SJCRH30 (cell line): ENCODE results near the gene MAEA. TPM values are rescaled to one million over a fixed set of nuclear protein-coding genes. Genes with fewer than 3 reads are reported as not detected.

Experiments used
- DNase-seq, 2 experiments: peaks; one replicate each; pipeline ENCODE4 v3.0.0-alpha.2; 2015 to 2020
- H3K27ac ChIP-seq: fragments of 250-450 bp; sonication (Bioruptor Pico); 2 replicates; pipeline ENCODE4 v1.5.1; 2020; ENCODE audit warnings: mild to moderate bottlenecking, moderate library complexity
- H3K27me3 ChIP-seq: fragments of 250-450 bp; sonication (Bioruptor Pico); 2 replicates; pipeline ENCODE4 v1.5.1; 2020; ENCODE audit warnings: mild to moderate bottlenecking, moderate library complexity
- H3K36me3 ChIP-seq: fragments of 250-450 bp; sonication (Bioruptor Pico); 2 replicates; pipeline ENCODE4 v1.5.1; 2020; ENCODE audit warnings: mild to moderate bottlenecking, moderate library complexity
- H3K4me1 ChIP-seq: fragments of 250-450 bp; sonication (Bioruptor Pico); 2 replicates; pipeline ENCODE4 v1.5.1; 2020; ENCODE audit warnings: mild to moderate bottlenecking, moderate library complexity
- H3K4me3 ChIP-seq: fragments of 250-450 bp; sonication (Bioruptor Pico); 2 replicates; pipeline ENCODE4 v1.5.1; 2020; ENCODE audit warnings: mild to moderate bottlenecking, moderate library complexity
- H3K9me3 ChIP-seq: fragments of 250-450 bp; sonication (Bioruptor Pico); replicated peaks from 2 replicates; pipeline ENCODE4 v1.5.1; 2020; ENCODE audit warnings: mild to moderate bottlenecking, moderate library complexity
- total RNA-seq: library from RNA; depleted of rRNA; stranded (reverse); fragments of >200 nt; shearing (Covaris generic); gene quantifications from 2 replicates; pipeline ENCODE4 v1.2.3, GENCODE V29; 2014

The MAEA gene
- total RNA-seq, 1 experiment from 2014 or later = 55.3 TPM

DNA sequence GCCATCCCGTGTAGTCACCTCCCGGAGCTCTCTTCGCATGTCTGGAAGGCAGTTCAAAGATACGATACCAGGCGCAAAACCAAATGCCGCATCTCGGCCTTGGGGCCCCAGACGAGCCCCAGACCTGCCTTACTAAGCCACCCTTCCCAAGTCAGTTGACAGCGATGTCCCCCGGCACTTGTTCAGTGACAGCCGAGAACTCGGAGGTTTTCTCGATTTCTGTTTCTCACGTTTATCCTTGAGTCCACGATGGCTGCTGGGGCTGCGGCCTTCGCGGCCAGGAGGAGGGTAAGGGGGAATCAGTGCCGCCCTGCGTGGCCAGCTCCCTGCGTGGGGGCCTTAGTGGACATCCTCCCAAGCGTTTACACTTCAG, 7.3 kb downstream of the MAEA start:
- H3K27ac ChIP-seq = no peak overlapping the region
- 0 out of 2 replicates have a peak, but pooled peaks cover 7% of the 10 kb centered on the region for H3K4me1 ChIP-seq
- no peaks in the 10 kb centered on the region for H3K27me3 ChIP-seq
- H3K9me3 ChIP-seq = no peaks in the 10 kb centered on the region
- DNase-seq = no peak
- H3K4me3 ChIP-seq = no peak overlapping the region
- H3K36me3 ChIP-seq = peaks cover 49% of the 10 kb centered on the region

DNA sequence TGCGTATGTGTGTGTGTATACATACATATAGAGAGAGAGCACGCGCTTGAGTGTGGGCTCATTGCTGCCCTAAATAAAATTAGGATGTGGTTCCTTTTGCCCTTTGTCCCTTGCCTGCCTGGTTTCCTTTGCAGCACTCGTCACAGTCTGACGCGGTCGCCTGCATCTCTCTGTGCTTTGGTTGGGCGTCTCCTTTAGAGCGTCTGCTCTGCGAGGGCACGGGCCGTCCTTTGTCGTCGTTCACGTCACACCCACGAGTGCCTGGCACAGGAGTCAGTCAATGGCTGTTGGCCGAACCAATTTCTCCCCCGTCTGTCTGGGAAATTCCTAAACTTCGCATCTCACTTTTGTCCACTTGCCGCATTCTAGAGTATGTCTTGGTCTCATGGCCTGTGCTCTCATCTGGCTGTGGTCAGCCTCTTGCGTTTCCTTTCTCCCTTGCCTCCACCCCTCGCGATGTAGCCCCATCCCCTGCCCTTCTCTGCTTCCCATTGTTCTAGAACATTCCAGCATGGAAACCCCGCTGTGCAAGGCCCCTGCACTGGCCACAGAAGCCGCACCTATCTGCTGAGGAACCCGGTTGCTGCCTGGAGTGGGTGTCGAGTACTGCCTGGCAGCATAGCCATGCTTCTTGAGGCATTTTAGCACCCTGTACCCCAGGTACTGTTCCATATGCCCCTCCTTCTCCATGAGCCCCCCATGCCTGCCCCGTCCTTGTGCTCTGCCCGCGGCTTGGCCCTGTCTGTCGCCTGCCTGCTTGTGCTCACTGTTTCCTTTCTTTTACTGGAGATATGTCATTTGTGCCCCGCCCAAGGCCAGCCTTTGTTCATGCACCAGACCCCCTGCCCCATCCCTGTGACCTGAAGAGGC, 8.0 kb downstream of the MAEA start:
- H3K36me3 ChIP-seq = peaks cover 51% of the 10 kb centered on the region
- no peaks in the 10 kb centered on the region for H3K9me3 ChIP-seq
- DNase-seq = no peak
- 0 out of 2 replicates have a peak, but pooled peaks cover 7% of the 10 kb centered on the region for H3K4me1 ChIP-seq
- no peak overlapping the region for H3K27ac ChIP-seq
- no peak overlapping the region for H3K4me3 ChIP-seq
- no peaks in the 10 kb centered on the region for H3K27me3 ChIP-seq

DNA sequence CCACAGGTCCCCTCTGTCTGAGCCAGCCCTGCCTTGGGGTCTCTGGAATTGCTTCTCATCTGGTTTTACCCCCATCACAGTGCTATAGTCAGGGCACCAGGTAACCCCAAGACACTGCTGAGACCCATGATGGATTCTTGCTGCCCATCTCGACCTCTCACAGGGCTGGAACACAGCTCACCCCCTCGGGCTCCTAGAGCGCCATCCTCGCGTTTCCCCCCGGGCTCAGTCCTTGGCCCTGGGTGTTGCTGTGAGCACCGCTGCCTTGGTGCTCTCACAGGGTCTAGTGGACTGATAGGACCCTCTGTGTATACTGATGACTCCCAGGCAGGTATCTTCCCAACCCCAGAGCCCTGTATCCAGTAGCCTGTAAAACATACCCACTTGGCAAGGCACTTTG, 8.8 kb downstream of the MAEA start:
- H3K27ac ChIP-seq = no peak overlapping the region
- H3K4me3 ChIP-seq = no peak overlapping the region
- DNase-seq = no peak
- peaks cover 51% of the 10 kb centered on the region for H3K36me3 ChIP-seq
- no peaks in the 10 kb centered on the region for H3K27me3 ChIP-seq
- no peaks in the 10 kb centered on the region for H3K9me3 ChIP-seq
- 0 out of 2 replicates have a peak, but pooled peaks cover 7% of the 10 kb centered on the region for H3K4me1 ChIP-seq

DNA sequence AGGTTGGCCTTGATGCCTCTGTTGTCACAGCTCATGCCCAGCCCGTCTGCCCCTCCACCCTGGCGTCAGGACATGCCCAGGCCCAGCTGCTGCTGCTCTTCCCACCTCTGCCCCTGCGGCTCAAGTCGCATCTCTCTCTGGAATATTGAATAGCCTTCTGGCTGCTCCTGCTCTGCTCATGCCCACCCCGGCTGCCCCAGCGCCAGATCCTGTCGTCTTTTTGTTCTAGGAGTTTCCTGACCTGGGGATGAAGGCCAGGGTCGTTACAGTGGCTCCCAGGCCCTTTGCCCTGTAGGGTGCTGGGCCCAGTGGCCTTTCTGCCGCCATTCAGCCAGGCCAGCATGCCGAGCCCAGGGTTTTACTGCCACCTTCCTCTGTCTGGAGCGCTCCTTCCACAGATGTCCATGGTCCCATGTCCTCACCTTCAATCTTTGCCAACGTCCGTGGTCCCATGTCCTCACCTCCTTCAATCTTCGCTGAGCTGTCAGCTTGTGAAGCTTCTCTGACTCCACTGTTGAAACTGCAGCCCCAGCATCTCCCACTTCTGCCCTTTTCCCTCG, 9.7 kb downstream of the MAEA start:
- no peaks in the 10 kb centered on the region for H3K9me3 ChIP-seq
- peaks cover 51% of the 10 kb centered on the region for H3K36me3 ChIP-seq
- no peak for DNase-seq
- H3K27ac ChIP-seq = no peak overlapping the region
- H3K4me1 ChIP-seq = 0 out of 2 replicates have a peak, but pooled peaks cover 7% of the 10 kb centered on the region
- H3K4me3 ChIP-seq = no peak overlapping the region
- H3K27me3 ChIP-seq = no peaks in the 10 kb centered on the region

DNA sequence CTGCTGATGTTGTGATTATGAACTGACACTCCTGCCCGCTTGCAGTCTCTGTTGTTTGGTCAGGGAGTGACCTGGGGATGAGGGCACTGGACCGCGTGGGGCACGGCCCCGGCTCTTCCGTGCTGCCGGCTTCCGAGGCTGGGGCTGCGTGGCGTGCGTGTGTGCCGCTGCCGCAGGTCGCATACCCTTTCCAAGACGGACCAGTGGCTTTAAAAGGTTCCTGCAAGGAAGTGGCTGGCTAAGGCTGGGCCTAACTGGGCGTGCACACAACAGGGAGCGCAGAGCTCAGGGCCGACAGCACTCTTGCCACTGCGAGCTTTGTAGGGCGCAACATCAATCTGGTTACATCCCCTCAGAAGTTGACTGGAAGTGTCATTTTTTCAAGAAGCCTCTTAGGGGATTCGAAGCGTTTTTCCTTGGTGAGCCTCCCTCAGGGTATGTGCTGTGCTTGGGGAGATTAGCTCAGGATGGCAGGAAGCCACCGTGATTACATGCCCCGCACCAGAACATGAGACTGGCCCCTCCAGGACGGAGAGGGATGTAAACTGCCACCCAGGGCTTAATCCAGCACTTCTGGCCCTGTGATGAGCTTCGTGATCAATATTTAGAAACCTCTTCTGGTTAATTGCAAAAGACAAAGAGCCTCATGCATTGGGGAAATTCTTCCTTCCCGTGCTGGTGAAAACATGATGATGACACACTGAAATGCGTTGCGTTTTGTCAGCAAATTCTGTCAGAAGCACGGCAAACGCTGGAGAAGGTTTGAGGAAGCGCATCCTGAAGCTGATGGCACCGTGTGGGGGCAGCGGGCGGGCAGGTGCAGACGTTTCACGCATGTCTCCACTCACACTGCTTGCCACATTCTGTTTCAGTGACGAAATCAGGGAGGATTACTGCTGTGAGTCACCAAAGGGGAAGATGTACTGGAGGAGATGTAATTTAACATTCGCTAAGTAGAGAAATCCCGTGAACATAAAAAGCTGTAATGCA, 11.1 kb downstream of the MAEA start:
- Histone ChIP-seq H3K36me3 (peaks cover 51% of the 10 kb centered on the region), H3K27ac (0 out of 2 replicates have a peak overlapping the region, but pooled peaks have one; percentile 14), H3K27me3 (no peaks in the 10 kb centered on the region), H3K4me3 (no peak overlapping the region), H3K9me3 (no peaks in the 10 kb centered on the region), H3K4me1 (0 out of 2 replicates have a peak, but pooled peaks cover 7% of the 10 kb centered on the region)
- peak in 1 of 2 experiments; percentile 17 for DNase-seq

DNA sequence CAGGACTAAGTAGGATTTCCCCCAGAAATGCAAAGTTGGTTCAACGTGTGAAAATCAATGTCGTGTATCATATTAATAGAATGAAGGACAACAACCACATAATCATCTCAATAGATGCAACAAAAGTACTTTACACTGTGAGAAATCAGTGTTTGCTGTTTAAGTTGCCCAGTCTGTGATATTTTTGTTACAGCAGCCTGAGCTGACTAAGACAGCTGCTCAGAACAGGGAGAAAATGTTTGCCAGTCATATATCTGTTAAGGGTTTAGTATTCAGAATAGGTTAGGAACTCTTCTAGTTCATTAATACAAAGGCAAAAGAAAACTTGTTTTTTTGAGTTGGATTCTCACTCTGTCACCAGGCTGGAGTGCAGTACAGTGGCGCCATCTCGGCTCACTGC, 12.5 kb downstream of the MAEA start:
- H3K27ac ChIP-seq = no peak overlapping the region
- no peak overlapping the region for H3K4me3 ChIP-seq
- H3K36me3 ChIP-seq = peaks cover 42% of the 10 kb centered on the region

DNA sequence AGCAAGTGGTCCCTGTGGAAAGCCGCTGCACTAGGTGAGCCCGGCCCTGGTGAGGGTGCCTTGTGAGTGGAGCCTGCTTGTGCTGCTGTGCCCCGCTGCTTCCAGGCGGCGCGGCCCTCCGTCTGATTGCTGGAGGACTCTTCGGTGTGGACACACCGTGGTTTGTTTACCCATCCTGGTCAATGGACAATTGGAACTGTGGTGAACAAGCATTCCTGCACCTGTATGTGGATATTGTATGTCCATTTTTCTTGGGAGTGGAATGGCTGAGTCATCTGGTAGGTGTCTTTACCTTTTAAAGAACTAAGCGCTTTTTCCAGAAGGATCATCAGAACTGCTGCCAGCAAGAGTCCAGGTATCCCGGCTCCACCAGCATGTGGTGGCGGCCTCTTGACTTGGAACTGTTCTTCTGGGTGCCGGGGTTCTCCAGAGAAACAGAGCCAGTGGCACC, 15.6 kb downstream of the MAEA start:
- no peak for DNase-seq
- Histone ChIP-seq H3K27ac (no peak overlapping the region), H3K4me1 (peaks cover 13% of the 10 kb centered on the region; the same call in 1 of the 2 replicates), H3K36me3 (peaks cover 20% of the 10 kb centered on the region), H3K4me3 (no peak overlapping the region), H3K27me3 (no peaks in the 10 kb centered on the region), H3K9me3 (no peaks in the 10 kb centered on the region)

More for the DNA sequence above, 12.5 kb downstream of the MAEA start:
- Histone ChIP-seq H3K27me3 (no peaks in the 10 kb centered on the region), H3K4me1 (0 out of 2 replicates have a peak, but pooled peaks cover 7% of the 10 kb centered on the region), H3K9me3 (no peaks in the 10 kb centered on the region)
- DNase-seq = no peak

DNA sequence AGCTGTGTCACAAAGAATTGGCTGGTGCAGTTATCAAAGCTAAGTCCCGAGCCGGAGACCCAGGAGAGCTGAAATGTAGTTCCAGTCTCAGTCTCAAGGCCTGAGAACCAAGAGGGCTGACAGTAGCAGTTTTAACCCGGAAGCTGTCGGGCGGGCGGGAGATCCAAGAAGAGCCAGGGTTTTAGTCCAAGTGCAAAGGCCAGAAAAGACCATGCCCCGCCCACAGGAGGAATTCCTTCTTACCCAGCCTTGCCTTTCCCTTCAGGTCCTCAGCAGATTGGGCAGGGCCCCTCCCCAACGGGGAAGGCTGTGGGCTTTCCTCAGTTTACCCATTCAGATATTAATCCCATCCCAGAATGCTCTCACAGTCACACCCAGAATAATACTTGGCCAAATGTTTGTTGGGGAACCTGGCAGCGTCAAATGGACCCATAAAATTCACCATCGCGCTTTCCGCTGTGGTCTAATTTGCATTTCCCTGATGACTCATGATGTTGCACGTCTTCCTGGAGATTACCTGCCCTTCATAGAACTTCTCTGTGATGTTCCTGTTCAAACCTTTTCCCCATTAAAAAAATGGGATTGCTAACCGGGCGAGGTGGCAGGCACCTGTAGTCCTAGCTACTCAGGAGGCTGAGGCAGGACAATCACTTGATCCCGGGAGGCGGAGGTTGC, 16.2 kb downstream of the MAEA start:
- no peak for DNase-seq
- no peak overlapping the region for H3K4me3 ChIP-seq
- H3K27ac ChIP-seq = no peak overlapping the region
- no peaks in the 10 kb centered on the region for H3K27me3 ChIP-seq
- peaks cover 13% of the 10 kb centered on the region for H3K36me3 ChIP-seq
- H3K9me3 ChIP-seq = no peaks in the 10 kb centered on the region
- peaks cover 12% of the 10 kb centered on the region; the same call in 1 of the 2 replicates for H3K4me1 ChIP-seq

DNA sequence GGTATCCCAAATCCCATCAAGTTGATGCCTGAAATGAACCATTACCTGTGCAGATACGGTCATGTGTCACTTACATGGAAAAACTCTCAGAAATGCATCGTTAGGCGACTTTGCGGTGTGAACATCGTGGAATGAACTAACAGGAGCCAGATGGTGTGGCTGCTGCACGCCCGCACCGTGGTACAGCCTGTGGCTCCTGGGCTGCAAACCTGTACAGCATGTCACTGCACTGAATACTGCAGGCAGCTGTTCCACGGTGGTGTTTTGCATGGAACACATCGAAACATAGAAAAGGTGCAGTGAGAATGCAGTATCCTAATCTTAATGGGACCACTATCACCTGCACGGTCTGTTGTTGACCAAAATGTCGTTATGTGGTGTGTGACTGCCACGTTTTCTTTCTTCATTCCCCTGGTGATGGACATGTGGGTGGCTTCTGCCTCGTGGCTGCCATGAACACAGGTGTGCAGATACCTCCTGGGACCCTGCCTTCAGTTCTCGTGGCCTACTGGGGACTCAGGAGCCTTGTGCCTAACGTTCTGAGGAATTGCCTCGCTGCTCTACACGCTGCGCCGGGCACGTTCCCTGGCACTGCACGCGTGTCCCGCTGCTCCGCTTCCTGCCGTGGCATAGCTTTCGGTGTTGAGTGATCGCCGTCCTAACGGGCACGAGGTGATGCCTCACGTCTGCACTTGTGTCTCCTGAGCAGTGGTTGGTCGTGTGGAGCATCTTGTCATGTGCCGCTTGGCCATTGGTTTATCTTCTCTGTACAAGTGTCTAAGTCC, 18.5 kb downstream of the MAEA start:
- Histone ChIP-seq H3K27me3 (no peaks in the 10 kb centered on the region), H3K36me3 (peaks cover 10% of the 10 kb centered on the region), H3K4me3 (no peak overlapping the region), H3K9me3 (no peaks in the 10 kb centered on the region), H3K27ac (no peak overlapping the region), H3K4me1 (peaks cover 6% of the 10 kb centered on the region; the same call in 1 of the 2 replicates)
- no peak for DNase-seq

DNA sequence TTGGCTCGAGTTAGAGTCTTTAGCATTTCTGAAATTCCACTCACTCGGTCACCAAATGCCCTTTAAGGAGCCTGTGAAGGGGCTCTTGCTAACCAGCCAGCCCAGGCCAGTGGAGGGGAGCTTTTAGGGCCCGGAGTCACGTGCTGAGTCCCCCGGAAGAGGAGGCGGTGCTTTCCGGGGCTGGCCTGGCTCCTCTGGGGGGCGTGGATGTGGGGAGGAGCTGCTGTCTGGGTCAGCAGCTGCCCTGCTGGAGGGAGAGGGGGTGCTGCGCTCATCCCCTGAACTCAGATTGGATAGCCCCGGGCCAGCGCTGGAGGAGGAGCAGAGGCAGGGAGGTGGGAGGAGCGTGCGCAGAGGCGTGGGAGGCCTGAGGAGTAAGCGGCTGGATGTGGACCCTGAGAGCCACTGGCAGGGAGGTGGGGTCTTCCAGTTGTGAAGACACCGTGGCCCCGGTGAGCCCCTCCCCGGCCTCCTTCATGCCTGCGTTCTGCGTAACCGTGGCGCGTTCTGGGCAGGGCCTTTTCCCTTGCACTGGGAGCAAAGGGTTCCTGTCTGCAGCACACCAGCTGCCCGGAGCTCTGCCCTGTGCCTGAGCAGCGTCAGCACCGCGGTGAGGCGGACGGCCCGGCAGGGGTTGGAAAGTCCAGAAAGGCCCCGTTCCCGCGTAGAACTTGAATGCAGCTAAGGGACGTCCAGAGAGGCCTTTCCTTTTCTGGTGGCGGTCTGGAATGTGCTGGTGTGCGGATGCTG, 19.7 kb downstream of the MAEA start:
- DNase-seq = peak; percentile 96 to 98
- Histone ChIP-seq H3K4me1 (peaks cover 6% of the 10 kb centered on the region; the same call in 1 of the 2 replicates), H3K36me3 (peaks cover 21% of the 10 kb centered on the region), H3K9me3 (no peaks in the 10 kb centered on the region), H3K4me3 (peak overlapping the region; percentile 52), H3K27ac (peak overlapping the region; percentile 2; the same call in 1 of the 2 replicates), H3K27me3 (no peaks in the 10 kb centered on the region)

DNA sequence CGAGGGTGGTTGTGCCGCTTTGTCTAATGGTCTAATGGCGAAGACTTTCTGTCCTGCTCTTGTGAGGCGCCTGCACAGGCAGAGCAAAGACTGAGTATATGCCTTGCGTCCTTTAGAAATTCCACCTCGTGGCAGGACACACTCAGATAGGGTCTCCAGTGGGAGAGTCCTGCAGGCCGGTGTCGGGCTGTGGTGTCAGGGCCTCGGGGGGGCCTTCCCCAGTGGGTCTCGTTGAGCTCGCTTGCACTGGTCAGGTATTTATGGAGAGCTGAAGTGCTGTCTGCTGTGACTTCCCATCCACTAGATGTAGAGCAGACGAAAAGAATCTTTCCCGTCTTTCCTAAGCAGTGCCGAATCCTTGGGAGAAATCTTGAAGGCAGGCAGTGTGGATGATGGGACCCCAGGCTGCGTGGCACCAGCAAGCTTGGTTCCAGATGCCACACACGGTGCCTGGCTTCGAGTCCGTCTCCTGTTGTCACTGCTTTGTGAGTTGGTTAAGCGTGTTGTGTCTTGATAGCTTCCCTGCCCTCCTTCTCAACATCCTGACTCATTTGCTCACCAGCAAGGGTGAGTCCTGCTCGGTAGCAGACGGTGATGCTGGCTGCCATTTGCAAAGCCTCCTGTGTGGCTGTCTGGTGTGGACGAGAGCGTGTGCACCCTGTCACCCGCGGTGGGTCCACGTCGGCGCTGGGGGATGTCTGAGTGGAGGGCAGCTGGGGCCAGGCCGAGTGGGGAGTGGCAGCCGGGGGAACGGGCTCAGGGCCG, 20.5 kb downstream of the MAEA start:
- Histone ChIP-seq H3K27me3 (no peaks in the 10 kb centered on the region), H3K36me3 (peaks cover 27% of the 10 kb centered on the region), H3K9me3 (no peaks in the 10 kb centered on the region), H3K27ac (peak overlapping the region; percentile 0; the same call in 1 of the 2 replicates), H3K4me1 (peaks cover 6% of the 10 kb centered on the region; the same call in 1 of the 2 replicates), H3K4me3 (peak overlapping the region; percentile 52)
- no peak for DNase-seq
